HTERT RPE-1 (cell line): ENCODE results near the gene ARFGEF3.

ENCODE experiments used
- in situ Hi-C: fragments of 300-500 bp; cut with MboI; formaldehyde crosslinking; loops from 4 replicates; pipeline ENCODE4 v1.14.3; 2020; ENCODE audit warnings: low sequenced_read_pairs

The ARFGEF3 gene

GRCh38 chr6:138161088-138161337, 726 bp upstream of the ARFGEF3 start:
- in situ Hi-C loops, result no loop called here

DNA sequence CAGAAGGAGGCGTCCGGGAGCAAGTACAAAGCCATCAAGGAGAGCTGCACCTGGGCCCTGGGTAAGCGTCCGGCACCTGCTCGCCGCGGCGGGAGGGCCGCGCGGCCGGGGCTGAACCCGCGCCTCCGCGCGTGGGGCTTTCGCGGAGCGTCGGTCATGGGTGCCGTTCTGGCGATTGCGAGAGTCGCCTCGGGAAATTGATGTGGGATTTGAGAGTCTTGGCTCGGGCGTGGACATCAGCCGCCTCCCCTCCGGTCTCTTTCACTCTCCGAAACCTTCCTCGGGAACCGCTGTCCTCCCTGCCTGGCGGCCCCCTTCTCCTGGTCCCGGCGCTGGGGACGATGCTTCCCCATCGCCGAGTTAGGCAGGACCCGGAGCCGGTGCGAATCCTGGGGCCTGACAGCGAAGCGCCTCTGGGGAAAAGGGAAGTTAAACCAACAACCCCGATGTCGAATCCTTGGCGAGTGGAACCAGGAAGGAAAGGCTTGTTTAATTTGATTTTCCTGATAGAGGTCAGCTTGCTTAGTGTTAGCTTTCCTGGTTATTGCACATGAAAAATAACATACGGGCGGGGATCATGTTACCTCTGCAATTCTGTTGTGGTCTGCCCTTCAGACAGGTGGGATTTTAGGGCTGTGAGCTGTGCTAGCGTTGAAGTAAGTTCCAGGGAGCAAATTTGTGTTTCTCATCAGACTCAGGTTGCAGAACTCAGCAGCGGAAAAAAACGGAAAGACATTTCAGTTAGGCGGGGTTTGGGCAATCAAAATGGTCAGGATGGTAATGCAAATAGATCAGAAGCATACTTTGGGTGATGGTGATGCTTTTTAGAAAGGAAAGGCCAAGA, 594 bp downstream of the ARFGEF3 start:
- in situ Hi-C loops, result no loop called here

- in situ Hi-C loops, result no loop called here
Measured at GRCh38 chr6:138162955-138163575, 1.3 kb downstream of the ARFGEF3 start.

- in situ Hi-C loops, result no loop called here
Measured at GRCh38 chr6:138175596-138175995, 13.9 kb downstream of the ARFGEF3 start.

DNA sequence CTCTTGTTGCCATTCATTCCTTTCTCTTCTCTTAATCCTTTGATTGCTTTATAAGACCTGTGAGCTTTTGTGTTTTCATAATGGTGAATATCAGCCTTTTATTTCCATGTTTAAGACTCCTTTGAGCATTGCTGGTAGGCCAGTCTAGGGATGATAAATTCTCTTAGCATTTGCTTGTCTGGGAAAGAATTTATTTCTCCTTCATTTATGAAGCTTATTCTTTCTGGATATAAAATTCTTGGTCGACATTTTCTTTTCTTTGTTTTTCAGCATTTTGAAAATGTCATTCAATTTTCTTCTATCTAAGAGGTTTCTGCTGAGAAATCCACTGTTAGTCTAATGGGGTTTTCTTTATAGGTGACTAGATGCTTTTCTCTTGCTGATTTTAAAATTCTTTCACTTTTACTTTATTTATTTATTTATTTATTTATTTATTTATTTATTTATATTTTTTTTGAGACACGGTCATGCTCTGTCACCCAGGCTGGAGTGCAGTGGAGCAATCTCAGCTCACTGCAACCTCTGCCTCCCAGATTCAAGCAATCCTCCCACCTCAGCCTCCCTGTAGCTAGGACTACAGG, 15.0 kb downstream of the ARFGEF3 start:
- in situ Hi-C loops, result no loop called here

DNA sequence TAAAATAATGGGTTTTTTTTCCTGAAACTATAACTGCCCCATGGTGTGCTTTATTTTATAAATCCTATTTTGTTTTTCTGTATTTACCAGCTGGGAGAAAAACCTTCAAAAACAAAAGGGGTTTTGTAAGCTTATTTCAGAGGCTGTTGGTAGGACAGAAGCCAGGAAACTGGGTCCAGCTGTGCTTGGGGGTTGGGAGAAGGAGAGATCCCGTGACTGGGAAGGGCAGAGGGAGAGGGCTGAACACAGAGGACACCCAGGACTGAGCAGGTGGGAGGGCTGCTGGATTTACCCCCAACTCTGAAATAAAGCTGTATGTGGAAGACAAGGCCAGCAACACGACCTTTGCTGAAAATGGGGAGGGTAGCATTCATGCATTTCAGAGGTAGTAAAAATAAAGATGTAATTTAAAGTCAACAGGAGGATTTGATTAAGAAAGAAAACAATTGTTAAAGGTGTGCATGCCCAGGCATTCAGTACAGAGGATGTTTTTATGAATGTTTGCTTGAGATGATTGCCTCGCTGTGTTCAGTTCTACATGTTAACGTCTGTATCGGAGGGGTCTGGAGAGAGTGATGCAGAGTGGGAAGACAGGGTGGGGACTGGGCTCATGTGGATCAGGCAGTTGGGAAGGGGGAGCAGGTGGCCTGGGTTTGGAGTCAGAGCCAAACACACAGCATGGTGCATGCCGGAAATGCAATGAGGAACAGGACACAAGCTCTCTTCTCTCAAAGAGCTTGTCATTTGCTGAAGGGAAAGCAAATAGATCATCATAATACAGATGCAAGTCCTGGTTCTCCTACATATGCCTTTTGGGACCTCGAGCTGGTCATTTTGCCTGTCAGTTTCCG, 21.4 kb downstream of the ARFGEF3 start:
- in situ Hi-C loops, result no loop called here

GRCh38 chr6:138183790-138184134, 22.0 kb downstream of the ARFGEF3 start:
- in situ Hi-C loops, result no loop called here

GRCh38 chr6:138184230-138184629, 22.5 kb downstream of the ARFGEF3 start:
- in situ Hi-C loops, result no loop called here

DNA sequence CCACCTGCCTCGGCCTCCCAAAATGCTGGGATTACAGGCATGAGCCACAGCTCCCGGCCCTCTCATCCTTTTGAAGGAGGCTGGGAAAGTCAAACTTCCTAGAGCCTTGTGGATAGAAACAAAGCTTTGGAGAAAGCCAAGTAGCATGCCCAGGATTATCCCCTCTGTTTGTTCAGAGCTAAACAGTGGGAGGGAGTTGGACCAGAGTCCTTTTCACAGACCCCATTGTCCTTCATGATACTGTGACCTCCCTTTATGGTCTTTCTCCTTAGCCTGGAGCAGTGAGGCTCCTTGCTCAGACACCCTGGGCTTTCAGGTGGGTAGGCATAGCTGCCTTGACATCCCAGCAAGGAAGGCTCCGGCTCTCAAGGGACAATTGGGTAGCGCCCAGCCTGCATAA, 25.4 kb downstream of the ARFGEF3 start:
- in situ Hi-C loops, result no loop called here

GRCh38 chr6:138188278-138188941, 26.7 kb downstream of the ARFGEF3 start:
- in situ Hi-C loops, result no loop called here

GRCh38 chr6:138194287-138194686, 32.5 kb downstream of the ARFGEF3 start:
- in situ Hi-C loops, result no loop called here

- in situ Hi-C loops, result no loop called here
Measured at GRCh38 chr6:138196122-138196738, 34.5 kb downstream of the ARFGEF3 start.

DNA sequence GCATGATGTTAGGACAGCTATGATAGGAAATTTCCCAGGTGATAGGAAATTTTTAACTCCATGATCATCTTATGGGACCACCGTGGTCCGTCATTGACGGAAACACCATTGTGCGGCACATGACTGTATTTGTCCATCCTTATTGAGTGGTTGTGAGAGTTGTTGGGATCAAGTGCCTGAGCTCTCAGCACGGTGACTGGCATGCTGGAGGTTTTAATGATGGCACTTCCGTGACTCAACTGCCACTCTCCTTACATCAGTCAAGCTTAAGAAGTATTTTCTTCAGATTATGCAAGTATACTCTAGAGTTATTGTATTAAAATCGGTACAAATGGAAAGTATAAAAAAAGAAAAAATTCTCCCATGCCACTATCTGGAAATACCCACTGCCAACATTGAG, 35.8 kb downstream of the ARFGEF3 start:
- in situ Hi-C loops, result no loop called here

DNA sequence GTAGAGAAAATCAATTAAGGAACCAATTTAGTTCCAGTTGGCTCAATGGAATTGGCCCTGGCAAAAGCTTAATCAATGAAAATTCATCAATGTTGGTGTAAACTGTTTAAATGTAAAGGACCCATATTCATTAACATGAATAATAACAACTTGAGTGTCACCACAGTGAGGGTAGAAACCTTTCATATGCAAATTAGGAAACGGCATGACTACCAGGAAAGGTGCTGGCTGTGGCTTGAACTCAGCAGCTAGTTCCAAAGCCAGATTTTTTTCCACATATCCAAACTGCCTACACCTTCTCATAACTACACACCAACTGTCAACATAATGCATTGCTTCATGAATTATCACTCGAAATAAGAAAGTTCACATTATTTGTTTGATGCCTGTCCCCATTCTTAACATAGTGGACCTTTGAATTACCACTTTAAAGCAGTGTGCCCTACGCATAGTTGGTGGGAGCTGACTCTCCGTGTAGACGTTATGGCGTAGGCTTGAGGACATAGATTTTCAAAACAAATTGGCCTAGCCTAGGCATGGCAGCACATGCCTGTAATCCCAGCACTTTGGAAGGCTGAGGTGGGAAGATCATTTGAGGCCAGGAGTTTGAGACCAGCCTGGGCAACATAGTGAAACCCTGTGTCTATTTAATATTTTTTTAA, 36.8 kb downstream of the ARFGEF3 start:
- in situ Hi-C loops, result no loop called here

DNA sequence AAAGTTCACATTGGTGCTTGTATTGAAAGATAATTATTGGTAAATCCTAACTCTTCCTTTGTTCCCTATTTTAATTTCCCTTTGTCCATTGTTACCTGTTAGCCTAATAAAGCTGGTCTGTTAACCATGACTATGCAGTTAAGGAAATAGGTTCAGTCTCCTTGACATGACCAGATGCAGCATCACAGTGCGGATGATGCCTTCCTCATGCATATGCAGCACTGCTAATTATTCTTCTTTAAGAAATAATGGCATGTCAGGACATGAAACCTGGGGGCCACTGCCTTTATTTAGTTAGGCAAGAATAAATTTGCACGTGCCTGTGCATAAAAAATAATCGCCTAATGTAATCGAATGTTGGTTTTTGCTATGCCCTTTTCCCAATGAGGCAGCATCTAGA, 40.1 kb downstream of the ARFGEF3 start:
- in situ Hi-C loops, result no loop called here

- in situ Hi-C loops, result no loop called here
Measured at GRCh38 chr6:138203315-138203714, 41.6 kb downstream of the ARFGEF3 start.

DNA sequence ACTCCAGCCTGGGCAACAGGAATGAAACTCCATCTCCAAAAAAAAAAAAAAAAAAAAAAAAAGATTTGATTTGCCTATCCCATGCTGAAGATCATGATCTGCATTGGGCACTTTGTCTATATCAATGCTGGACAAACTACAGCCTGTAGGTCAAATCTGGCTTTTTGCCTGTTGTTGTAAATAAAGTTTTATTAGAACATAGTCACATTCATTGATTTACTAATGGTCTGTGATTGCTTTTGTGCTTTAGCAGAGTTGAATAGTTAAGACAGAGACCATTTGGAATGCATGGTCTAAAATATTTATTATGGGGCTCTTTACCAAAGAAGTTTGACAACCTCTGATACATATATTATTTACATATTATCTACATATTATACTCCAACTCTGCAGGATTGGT, 42.6 kb downstream of the ARFGEF3 start:
- in situ Hi-C loops, result no loop called here

GRCh38 chr6:138204792-138205384, 43.1 kb downstream of the ARFGEF3 start:
- in situ Hi-C loops, result no loop called here

- in situ Hi-C loops, result no loop called here
Measured at GRCh38 chr6:138205437-138206094, 43.8 kb downstream of the ARFGEF3 start.
